ENCODE measurements around the gene L1CAM.

GRCh38 chrX:153871451-153871850, 14.5 kb downstream of the L1CAM start:
- TF ChIP-seq YY1 (IDR thresholded peaks at IDR 0.05; ENCODE audit: low read depth): no peak
- TF ChIP-seq GABPA (IDR thresholded peaks at IDR 0.05; ENCODE audit: low read depth): no peak

Measured in SK-N-SH (cell line).